Measurements from ENCODE around the gene P2RY8. TPM values are rescaled to one million over a fixed set of nuclear protein-coding genes. Genes with fewer than 3 reads are reported as not detected.

The P2RY8 gene
- total RNA-seq, 4 donors from 2014 or later = 0.81 to 2.7 (median 1.8) TPM

DNA sequence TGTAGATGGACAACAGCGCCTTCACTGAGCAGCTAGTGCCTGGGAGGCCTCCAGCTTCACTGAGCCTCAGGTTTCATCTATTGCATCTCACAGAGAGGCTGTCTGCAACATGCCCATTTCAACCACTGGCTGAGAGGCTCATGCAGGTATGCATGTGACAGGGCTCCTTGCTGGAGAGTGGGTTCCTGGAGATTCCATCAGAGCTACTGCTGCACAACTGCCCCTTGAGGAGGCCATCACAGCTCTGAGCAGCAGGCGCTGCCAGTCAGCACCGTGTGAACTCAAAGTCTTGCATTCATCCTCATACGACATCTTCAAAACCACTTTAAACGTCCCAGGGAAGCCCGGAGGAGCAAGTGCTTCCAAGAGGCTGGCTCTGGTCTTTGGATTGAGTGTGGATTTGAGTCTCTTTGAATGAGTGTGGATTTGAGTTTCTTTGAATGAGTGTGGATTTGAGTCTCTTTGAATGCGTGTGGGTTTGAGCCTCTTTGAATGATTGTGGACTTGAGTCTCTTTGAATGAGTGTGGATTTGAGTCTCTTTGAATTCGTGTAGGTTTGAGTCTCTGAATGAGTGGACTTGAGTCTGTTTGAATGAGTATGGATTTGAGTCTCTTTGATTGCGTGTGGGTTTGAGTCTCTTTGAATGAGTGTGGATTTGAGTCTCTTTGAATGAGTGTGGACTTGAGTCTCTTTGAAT lies 8.7 kb downstream of the P2RY8 start:
- WGBS, 2 donors (ENCODE audit: low coverage in 1 of 2) = 79 to 94% methylated on average over 5 to 8 of the region's 9 CpGs
- Histone ChIP-seq H3K27me3 (peaks cover 11% of the 10 kb centered on the region), H3K4me1 (no peaks in the 10 kb centered on the region), H3K4me3 (no peak overlapping the region), H3K9me3 (no peaks in the 10 kb centered on the region), H3K36me3 (no peaks in the 10 kb centered on the region), H3K27ac (no peak overlapping the region)
- TF ChIP-seq POLR2AphosphoS5 (IDR thresholded peaks at IDR 0.05) = no peak
- no peak for TF ChIP-seq POLR2A (IDR thresholded peaks at IDR 0.05)
- TF ChIP-seq EP300 (IDR thresholded peaks at IDR 0.05) = no peak
- TF ChIP-seq, protein P1, sequence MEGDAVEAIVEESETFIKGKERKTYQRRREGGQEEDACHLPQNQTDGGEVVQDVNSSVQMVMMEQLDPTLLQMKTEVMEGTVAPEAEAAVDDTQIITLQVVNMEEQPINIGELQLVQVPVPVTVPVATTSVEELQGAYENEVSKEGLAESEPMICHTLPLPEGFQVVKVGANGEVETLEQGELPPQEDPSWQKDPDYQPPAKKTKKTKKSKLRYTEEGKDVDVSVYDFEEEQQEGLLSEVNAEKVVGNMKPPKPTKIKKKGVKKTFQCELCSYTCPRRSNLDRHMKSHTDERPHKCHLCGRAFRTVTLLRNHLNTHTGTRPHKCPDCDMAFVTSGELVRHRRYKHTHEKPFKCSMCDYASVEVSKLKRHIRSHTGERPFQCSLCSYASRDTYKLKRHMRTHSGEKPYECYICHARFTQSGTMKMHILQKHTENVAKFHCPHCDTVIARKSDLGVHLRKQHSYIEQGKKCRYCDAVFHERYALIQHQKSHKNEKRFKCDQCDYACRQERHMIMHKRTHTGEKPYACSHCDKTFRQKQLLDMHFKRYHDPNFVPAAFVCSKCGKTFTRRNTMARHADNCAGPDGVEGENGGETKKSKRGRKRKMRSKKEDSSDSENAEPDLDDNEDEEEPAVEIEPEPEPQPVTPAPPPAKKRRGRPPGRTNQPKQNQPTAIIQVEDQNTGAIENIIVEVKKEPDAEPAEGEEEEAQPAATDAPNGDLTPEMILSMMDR (IDR thresholded peaks at IDR 0.05) = no peak
- no peak for ATAC-seq

DNA sequence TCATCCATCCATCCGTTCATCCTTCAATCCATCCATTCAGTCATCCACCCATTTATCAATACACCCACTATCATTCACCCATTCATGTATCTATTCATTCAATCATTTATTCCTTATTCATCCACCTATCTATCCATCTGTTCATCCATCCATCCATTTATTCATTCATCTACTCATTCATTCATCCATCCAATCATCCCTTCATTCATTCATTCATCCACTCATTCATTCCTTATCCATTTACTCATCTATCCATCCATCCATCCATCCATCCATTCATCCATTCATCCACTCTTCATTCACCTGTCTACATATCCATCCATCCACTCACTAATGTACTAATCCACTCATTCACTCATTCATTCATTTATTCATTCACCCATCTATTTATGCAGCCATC lies 9.5 kb downstream of the P2RY8 start:
- Histone ChIP-seq H3K36me3 (no peaks in the 10 kb centered on the region), H3K27ac (no peak overlapping the region), H3K9me3 (peaks cover 0 to 2% (median 0%) of the 10 kb centered on the region in 3 donors), H3K4me1 (no peaks in the 10 kb centered on the region), H3K4me3 (no peak overlapping the region), H3K27me3 (peaks cover 11% of the 10 kb centered on the region)
- 73 to 87% methylated on average over 1 of the region's 1 CpG for WGBS, 2 donors (ENCODE audit: low coverage in 1 of 2)
- TF ChIP-seq EP300 (IDR thresholded peaks at IDR 0.05) = no peak
- no peak for TF ChIP-seq POLR2A (IDR thresholded peaks at IDR 0.05)
- TF ChIP-seq, protein P1 (IDR thresholded peaks at IDR 0.05) = no peak
- TF ChIP-seq POLR2AphosphoS5 (IDR thresholded peaks at IDR 0.05) = no peak
- no peak for ATAC-seq

DNA sequence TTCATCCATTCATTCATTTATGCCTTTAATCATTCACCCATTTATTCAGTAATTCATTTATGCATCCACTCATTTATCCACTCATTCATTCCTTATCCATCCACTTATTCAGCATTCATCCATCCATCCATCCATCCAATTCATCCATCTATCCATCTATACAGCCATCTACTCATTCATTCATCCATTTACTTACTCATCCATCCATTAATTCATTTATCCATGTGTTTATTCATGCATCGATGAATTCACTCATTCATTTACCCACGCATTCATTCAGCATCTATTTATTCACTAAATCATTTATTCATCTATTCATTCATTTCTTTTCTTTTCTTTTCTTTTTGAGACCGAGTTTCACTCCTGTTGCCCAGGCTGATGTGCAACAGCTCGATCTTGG lies 10.4 kb downstream of the P2RY8 start:
- peaks cover 0 to 4% (median 0%) of the 10 kb centered on the region in 3 donors for H3K9me3 ChIP-seq
- WGBS, 2 donors (ENCODE audit: low coverage in 1 of 2) = 78 to 100% methylated on average over 2 to 4 of the region's 4 CpGs
- no peaks in the 10 kb centered on the region for H3K36me3 ChIP-seq
- no peak overlapping the region for H3K27ac ChIP-seq
- no peaks in the 10 kb centered on the region for H3K4me1 ChIP-seq
- no peak for ATAC-seq
- no peak overlapping the region for H3K4me3 ChIP-seq
- TF ChIP-seq POLR2A (IDR thresholded peaks at IDR 0.05) (no peak), POLR2AphosphoS5 (IDR thresholded peaks at IDR 0.05) (no peak), EP300 (IDR thresholded peaks at IDR 0.05) (no peak)
- TF ChIP-seq, protein P1 (IDR thresholded peaks at IDR 0.05) = no peak
- peaks cover 6% of the 10 kb centered on the region for H3K27me3 ChIP-seq

DNA sequence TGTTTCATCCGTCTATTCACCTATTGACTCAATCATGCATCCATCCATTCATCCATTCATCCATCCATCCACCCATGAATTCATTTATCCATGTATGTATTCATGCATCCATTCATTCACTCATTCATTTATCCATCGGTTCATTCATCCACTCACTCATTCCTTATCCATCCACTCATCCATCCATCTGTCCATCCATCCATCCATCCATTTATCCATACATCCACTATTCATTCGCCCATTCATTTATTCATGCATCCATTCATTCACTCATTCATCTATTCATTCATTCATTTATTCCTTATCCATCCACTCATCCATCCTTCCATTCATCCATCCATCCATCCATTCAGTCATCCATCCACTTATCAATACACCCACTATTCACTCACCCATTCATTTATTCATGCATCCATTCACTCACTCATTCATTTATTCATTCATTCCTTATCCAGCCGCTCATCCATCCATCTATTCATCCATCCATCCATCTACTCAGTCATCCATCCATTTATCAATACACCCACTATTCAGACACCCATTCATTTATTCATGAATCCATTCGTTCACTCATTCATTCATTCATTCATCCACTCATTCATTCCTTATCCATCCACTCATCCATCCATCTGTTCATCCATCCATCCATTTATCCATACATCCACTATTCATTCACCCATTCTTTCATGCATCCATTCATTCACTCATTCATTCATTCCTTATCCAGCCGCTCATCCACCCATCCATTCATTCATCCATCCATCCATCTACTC lies 11.2 kb downstream of the P2RY8 start:
- no peaks in the 10 kb centered on the region for H3K27me3 ChIP-seq
- H3K4me1 ChIP-seq = no peaks in the 10 kb centered on the region
- no peak for ATAC-seq
- H3K4me3 ChIP-seq = no peak overlapping the region
- no peak overlapping the region for H3K27ac ChIP-seq
- TF ChIP-seq POLR2A (IDR thresholded peaks at IDR 0.05) (no peak), EP300 (IDR thresholded peaks at IDR 0.05) (no peak), POLR2AphosphoS5 (IDR thresholded peaks at IDR 0.05) (no peak)
- TF ChIP-seq, protein P1 (IDR thresholded peaks at IDR 0.05) = no peak
- WGBS, 2 donors (ENCODE audit: low coverage in 1 of 2) = 82 to 83% methylated on average over 6 of the region's 6 CpGs
- peaks cover 0 to 4% (median 0%) of the 10 kb centered on the region in 3 donors for H3K9me3 ChIP-seq
- H3K36me3 ChIP-seq = no peaks in the 10 kb centered on the region

Data from gastroesophageal sphincter (tissue), 4 donors.